Measurements from ENCODE around the gene ZEB2.

ZEB2 gene

DNA sequence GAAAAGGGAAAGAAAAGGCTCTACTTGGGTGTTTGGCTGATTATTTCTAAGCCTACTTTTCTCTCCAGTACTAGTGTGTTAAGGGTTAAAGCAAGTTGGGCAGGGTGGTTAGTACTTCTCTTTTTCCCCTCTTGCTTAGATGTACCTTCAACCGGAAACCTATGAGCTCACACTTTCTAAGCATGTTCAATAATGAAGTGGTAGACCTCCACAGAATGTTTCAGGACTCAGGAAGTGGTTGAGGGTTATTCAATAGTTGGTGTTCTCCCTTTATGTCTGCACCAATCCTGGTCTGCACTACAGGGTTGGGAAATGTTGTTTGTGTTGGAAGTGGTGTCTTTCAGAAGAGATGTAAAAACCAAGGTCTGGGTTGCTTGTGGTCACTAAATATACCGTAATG, 137.1 kb downstream of the ZEB2 start:
- no peak overlapping the region for H3K4me3 ChIP-seq (ENCODE audit: control insufficient read depth, low read depth, low read length)
- TF ChIP-seq, protein P1, sequence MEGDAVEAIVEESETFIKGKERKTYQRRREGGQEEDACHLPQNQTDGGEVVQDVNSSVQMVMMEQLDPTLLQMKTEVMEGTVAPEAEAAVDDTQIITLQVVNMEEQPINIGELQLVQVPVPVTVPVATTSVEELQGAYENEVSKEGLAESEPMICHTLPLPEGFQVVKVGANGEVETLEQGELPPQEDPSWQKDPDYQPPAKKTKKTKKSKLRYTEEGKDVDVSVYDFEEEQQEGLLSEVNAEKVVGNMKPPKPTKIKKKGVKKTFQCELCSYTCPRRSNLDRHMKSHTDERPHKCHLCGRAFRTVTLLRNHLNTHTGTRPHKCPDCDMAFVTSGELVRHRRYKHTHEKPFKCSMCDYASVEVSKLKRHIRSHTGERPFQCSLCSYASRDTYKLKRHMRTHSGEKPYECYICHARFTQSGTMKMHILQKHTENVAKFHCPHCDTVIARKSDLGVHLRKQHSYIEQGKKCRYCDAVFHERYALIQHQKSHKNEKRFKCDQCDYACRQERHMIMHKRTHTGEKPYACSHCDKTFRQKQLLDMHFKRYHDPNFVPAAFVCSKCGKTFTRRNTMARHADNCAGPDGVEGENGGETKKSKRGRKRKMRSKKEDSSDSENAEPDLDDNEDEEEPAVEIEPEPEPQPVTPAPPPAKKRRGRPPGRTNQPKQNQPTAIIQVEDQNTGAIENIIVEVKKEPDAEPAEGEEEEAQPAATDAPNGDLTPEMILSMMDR (conservative IDR thresholded peaks at IDR 0.05; ENCODE audit: control insufficient read depth, insufficient read depth, low read depth, low read length), result no peak
- no peak for DNase-seq (ENCODE audit: low read depth)

DNA sequence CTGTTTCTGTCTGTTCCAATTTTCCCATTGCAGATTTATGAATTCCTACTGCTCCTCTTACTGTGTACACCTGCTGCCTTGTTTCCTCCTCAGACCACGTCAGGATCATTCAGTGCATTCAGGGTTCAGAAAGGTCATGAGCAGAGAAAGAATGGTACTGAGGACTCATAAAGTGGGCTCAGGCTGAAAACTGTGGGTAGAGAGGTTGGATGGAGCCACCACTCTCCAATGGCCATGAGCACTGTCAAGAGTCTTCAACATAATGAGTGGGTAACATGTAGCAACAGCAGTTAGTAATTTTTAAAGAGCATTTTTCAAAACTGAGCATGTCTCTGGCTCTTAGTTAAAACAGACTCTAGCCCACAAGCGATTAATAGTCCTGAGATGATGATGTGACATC, 138.2 kb downstream of the ZEB2 start:
- no peak for DNase-seq (ENCODE audit: low read depth)
- TF ChIP-seq, protein P1 (conservative IDR thresholded peaks at IDR 0.05; ENCODE audit: control insufficient read depth, insufficient read depth, low read depth, low read length), result no peak
- no peak overlapping the region for H3K4me3 ChIP-seq (ENCODE audit: control insufficient read depth, low read depth, low read length)

DNA sequence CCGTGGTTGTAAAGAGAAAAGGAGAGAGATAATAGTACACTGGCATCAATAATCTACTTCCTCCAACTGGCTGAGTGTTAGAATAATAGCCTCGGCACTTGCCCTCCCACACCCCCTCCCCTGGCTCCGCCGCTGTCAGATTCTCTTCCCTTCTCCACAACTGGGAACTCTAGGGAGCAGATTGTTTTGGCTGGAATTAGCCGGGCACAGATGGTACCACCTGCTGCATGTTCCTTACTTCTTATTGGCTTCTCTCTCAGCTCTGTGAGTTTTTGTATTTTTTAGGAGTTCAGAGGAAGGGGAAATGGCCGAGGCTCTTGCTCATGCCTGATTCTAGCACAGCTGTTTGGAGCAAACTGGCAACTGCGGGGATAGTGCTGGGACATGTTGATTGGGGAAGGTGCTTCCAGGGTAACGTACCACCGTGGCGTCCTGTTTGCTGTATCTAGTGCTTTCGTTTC, 140.0 kb downstream of the ZEB2 start:
- H3K4me3 ChIP-seq (ENCODE audit: control insufficient read depth, low read depth, low read length), result no peak overlapping the region
- no peak for DNase-seq (ENCODE audit: low read depth)

DNA sequence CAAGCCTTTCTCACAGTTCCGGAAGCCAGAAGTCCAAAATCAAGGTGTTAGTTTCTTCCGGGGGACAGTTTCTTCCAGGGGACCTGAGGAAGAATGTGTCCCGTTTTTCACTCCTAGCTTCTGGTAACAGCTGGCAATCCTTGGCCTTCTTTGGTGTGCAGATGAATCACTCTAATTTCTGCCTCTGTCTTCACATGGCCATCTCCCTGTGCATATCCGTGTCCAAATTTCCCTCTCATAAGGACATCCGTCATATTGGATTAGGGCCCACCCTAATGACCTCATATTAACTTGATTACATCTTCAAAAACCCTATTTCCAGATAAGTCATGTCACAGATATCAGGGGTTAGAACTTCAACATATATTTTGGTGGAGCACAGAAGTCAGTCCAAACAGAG, 141.4 kb downstream of the ZEB2 start:
- H3K4me3 ChIP-seq (ENCODE audit: control insufficient read depth, low read depth, low read length), result no peak overlapping the region
- TF ChIP-seq, protein P1 (conservative IDR thresholded peaks at IDR 0.05; ENCODE audit: control insufficient read depth, insufficient read depth, low read depth, low read length), result no peak
- peak; percentile 75 for DNase-seq (ENCODE audit: low read depth)

More for the DNA sequence above, 140.0 kb downstream of the ZEB2 start:
- TF ChIP-seq, protein P1 (conservative IDR thresholded peaks at IDR 0.05; ENCODE audit: control insufficient read depth, insufficient read depth, low read depth, low read length), result no peak

DNA sequence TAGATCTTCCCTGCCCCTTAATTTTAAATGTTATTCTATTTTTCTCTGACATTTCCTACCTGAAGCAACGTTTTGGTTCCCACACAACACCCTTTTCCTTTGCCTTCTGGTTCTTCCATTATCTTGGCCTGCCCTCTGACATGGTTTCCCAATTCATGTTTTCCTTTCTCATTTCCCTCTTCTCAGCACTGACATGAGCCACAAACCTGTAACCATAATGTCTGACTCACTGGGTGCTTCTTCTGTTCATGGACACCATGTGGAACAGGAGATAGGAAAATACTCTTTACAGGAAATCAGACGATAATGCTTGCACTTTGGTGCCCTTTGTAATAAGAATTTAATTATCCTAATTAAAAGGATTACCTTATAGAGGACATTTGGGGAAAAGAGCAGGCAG, 142.0 kb downstream of the ZEB2 start:
- TF ChIP-seq, protein P1 (conservative IDR thresholded peaks at IDR 0.05; ENCODE audit: control insufficient read depth, insufficient read depth, low read depth, low read length), result no peak
- DNase-seq (ENCODE audit: low read depth), result peak; percentile 88
- H3K4me3 ChIP-seq (ENCODE audit: control insufficient read depth, low read depth, low read length), result no peak overlapping the region

DNA sequence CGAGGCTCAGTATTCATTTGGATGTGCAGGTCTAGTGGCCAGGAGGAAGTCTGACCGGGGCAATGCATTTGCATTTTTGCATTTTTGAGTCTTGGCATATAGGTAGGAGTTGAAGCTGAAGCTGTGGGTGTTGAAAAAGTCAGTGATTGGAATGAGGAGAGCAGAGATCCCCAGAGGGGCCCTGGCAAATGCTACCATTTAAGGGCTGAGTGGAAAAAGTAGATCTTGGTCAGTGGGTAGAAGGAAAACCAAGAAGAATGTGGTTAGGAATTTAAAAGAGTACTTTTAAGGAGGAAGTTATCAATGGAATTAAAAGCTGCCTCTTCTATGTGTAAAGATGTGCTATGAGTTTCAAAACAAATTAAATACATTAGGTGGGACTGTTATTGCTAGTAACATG, 143.0 kb downstream of the ZEB2 start:
- TF ChIP-seq, protein P1 (conservative IDR thresholded peaks at IDR 0.05; ENCODE audit: control insufficient read depth, insufficient read depth, low read depth, low read length), result no peak
- DNase-seq (ENCODE audit: low read depth), result no peak
- no peak overlapping the region for H3K4me3 ChIP-seq (ENCODE audit: control insufficient read depth, low read depth, low read length)

DNA sequence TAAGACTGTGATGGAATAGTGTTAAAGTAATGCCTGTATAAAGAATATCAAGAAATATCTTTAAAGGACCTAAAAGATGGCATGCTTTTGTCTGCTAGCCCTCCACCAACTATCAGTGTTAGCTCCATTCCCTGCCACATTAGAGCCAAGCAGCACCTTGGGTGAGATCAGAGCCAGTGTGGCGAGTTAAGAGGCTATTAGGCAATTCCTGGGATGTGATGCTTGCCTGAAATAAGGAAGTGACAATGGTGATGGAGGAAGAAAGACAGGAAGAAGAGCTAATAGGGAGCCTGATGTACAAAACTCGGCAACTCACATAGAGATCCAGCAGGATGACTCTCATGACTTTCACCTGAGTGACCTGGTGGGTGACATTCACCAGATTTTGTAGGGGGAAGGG, 143.5 kb downstream of the ZEB2 start:
- no peak for DNase-seq (ENCODE audit: low read depth)

More for the DNA sequence above, 143.5 kb downstream of the ZEB2 start:
- no peak overlapping the region for H3K4me3 ChIP-seq (ENCODE audit: control insufficient read depth, low read depth, low read length)
- TF ChIP-seq, protein P1 (conservative IDR thresholded peaks at IDR 0.05; ENCODE audit: control insufficient read depth, insufficient read depth, low read depth, low read length), result no peak

All from fibroblast of mammary gland (primary cell).